ENCODE data around the gene E2F8. TPM values are rescaled to one million over a fixed set of nuclear protein-coding genes. Genes with fewer than 3 reads are reported as not detected.

E2F8 gene
- total and polyA plus RNA-seq, 3 donors from 2014 or later: 1.1 to 5.3 (median 1.3) TPM

GRCh38 chr11:19253153-19253745 is 12.5 kb upstream of the E2F8 start:
- intact Hi-C loops (cut with DNase I; ENCODE audit: low total_unique reads): no loop called here
- Histone ChIP-seq H3K36me3 (ENCODE audit: low read depth, missing control alignments) (no peaks in the 10 kb centered on the region), H3K27ac (no peak overlapping the region), H3K27me3 (no peaks in the 10 kb centered on the region), H3K9me3 (no peaks in the 10 kb centered on the region), H3K4me3 (no peak overlapping the region), H3K4me1 (no peaks in the 10 kb centered on the region)
- no peak for DNase-seq
- TF ChIP-seq, protein P1, sequence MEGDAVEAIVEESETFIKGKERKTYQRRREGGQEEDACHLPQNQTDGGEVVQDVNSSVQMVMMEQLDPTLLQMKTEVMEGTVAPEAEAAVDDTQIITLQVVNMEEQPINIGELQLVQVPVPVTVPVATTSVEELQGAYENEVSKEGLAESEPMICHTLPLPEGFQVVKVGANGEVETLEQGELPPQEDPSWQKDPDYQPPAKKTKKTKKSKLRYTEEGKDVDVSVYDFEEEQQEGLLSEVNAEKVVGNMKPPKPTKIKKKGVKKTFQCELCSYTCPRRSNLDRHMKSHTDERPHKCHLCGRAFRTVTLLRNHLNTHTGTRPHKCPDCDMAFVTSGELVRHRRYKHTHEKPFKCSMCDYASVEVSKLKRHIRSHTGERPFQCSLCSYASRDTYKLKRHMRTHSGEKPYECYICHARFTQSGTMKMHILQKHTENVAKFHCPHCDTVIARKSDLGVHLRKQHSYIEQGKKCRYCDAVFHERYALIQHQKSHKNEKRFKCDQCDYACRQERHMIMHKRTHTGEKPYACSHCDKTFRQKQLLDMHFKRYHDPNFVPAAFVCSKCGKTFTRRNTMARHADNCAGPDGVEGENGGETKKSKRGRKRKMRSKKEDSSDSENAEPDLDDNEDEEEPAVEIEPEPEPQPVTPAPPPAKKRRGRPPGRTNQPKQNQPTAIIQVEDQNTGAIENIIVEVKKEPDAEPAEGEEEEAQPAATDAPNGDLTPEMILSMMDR (IDR thresholded peaks at IDR 0.05): no peak
- no peak for TF ChIP-seq POLR2A (IDR thresholded peaks at IDR 0.05)
- 68 to 75% methylated on average over 7 of the region's 7 CpGs for WGBS, 2 donors

DNA sequence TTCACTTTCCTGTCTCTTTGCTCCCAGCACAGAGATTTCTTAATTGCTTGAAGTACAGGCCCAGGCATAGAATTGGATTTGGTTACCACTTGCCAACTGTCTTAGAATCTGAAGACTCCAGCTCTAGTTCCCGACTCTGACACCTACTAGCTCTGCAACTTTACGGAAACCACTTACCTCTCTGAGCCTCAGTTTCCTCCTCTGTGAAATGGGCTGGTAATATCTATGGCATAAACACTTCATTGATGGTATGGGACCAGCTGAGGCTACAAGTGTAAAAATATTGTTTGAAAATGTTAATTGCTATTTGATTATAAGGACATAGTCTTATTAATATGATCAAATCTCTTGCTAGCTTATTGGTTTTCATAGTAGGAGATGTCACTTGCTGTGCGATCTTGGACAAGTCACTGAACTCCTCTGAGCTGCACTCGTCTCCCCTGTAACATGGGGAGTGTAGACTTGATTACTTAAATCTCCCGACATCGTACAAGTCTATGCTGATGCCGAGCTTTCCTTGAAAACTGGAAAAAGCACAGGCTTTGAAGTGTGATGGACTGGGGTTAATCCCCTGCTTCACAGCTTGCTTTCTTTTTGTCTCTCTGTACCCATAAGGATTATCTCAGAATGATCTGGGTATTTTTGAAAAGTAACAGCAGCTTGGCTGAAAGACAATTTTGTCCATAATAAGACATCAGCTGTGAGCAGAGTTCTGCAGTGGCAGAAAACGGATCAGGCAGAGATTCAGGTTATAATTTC is 11.8 kb upstream of the E2F8 start:
- H3K27ac ChIP-seq: no peak overlapping the region
- no peaks in the 10 kb centered on the region for H3K4me1 ChIP-seq
- no peaks in the 10 kb centered on the region for H3K27me3 ChIP-seq
- intact Hi-C loops (cut with DNase I; ENCODE audit: low total_unique reads): no loop called here
- TF ChIP-seq, protein P1 (IDR thresholded peaks at IDR 0.05): no peak
- no peak for TF ChIP-seq POLR2A (IDR thresholded peaks at IDR 0.05)
- no peak overlapping the region for H3K4me3 ChIP-seq
- no peaks in the 10 kb centered on the region for H3K36me3 ChIP-seq (ENCODE audit: low read depth, missing control alignments)
- no peaks in the 10 kb centered on the region for H3K9me3 ChIP-seq
- WGBS, 2 donors: 75 to 82% methylated on average over 8 of the region's 8 CpGs
- DNase-seq: no peak

DNA sequence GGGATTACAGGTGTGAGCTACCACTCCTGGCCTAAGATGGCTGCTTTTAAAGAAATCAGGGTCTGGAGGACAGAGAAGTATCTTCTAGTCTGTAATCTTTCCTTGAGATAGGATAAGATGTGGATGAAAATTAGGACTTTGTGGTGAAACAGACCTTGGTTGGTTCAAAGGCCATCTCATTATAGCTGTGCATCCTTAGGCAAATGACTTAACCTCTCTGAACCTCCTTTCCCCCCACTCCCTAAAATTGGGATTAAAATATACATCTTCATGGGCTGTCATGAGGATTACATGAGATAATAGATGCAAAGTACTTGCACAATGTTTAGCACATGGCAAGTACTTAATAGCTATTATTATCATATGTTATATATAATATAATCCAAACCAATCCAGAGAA is 10.8 kb upstream of the E2F8 start:
- Histone ChIP-seq H3K36me3 (ENCODE audit: low read depth, missing control alignments) (no peaks in the 10 kb centered on the region), H3K27me3 (no peaks in the 10 kb centered on the region), H3K27ac (no peak overlapping the region), H3K9me3 (no peaks in the 10 kb centered on the region), H3K4me3 (no peak overlapping the region), H3K4me1 (no peaks in the 10 kb centered on the region)
- intact Hi-C loops (cut with DNase I; ENCODE audit: low total_unique reads): no loop called here
- TF ChIP-seq, protein P1 (IDR thresholded peaks at IDR 0.05): no peak
- no peak for TF ChIP-seq POLR2A (IDR thresholded peaks at IDR 0.05)
- no peak for DNase-seq

- H3K27ac ChIP-seq: no peak overlapping the region
- 50 to 64% methylated on average over 1 of the region's 1 CpG for WGBS, 2 donors
- no peaks in the 10 kb centered on the region for H3K36me3 ChIP-seq (ENCODE audit: low read depth, missing control alignments)
- DNase-seq: no peak
- H3K27me3 ChIP-seq: no peaks in the 10 kb centered on the region
- no peaks in the 10 kb centered on the region for H3K9me3 ChIP-seq
- TF ChIP-seq, protein P1 (IDR thresholded peaks at IDR 0.05): no peak
- TF ChIP-seq POLR2A (IDR thresholded peaks at IDR 0.05): no peak
- intact Hi-C loops (cut with DNase I; ENCODE audit: low total_unique reads): no loop called here
- H3K4me1 ChIP-seq: no peaks in the 10 kb centered on the region
- no peak overlapping the region for H3K4me3 ChIP-seq
Measured at GRCh38 chr11:19246816-19247215, 6.1 kb upstream of the E2F8 start.

GRCh38 chr11:19245351-19245750 is 4.6 kb upstream of the E2F8 start:
- WGBS, 2 donors: 73 to 97% methylated on average over 5 of the region's 5 CpGs
- no peaks in the 10 kb centered on the region for H3K36me3 ChIP-seq (ENCODE audit: low read depth, missing control alignments)
- intact Hi-C loops (cut with DNase I; ENCODE audit: low total_unique reads): no loop called here
- TF ChIP-seq, protein P1 (IDR thresholded peaks at IDR 0.05): no peak
- TF ChIP-seq POLR2A (IDR thresholded peaks at IDR 0.05): no peak
- H3K9me3 ChIP-seq: no peaks in the 10 kb centered on the region
- H3K4me3 ChIP-seq: no peak overlapping the region
- no peak for DNase-seq
- peaks cover 4% of the 10 kb centered on the region for H3K4me1 ChIP-seq
- no peak overlapping the region for H3K27ac ChIP-seq
- H3K27me3 ChIP-seq: no peaks in the 10 kb centered on the region

Measured in testis (tissue), 3 donors.